ENCODE measurements around the gene ARSI.

Gene ARSI

GRCh38 chr5:150305557-150305956 lies 2.9 kb upstream of the ARSI start:
- TF ChIP-seq CTCF (IDR thresholded peaks at IDR 0.05; ENCODE audit: control insufficient read depth, insufficient read depth, low read depth, low read length, missing control alignments), result no peak
- DNase-seq (ENCODE audit: low read depth), result no peak
- no peak overlapping the region for H3K4me3 ChIP-seq (ENCODE audit: control insufficient read depth, low read depth, low read length)

- no peak for DNase-seq (ENCODE audit: low read depth)
- TF ChIP-seq CTCF (IDR thresholded peaks at IDR 0.05; ENCODE audit: control insufficient read depth, insufficient read depth, low read depth, low read length, missing control alignments), result no peak
- no peak overlapping the region for H3K4me3 ChIP-seq (ENCODE audit: control insufficient read depth, low read depth, low read length)
Observed at GRCh38 chr5:150305095-150305494, 2.4 kb upstream of the ARSI start.

GRCh38 chr5:150304481-150305081 lies 1.9 kb upstream of the ARSI start:
- DNase-seq (ENCODE audit: low read depth), result no peak
- no peak for TF ChIP-seq CTCF (IDR thresholded peaks at IDR 0.05; ENCODE audit: control insufficient read depth, insufficient read depth, low read depth, low read length, missing control alignments)
- H3K4me3 ChIP-seq (ENCODE audit: control insufficient read depth, low read depth, low read length), result no peak overlapping the region

GRCh38 chr5:150303660-150304386 lies 1.1 kb upstream of the ARSI start:
- H3K4me3 ChIP-seq (ENCODE audit: control insufficient read depth, low read depth, low read length), result no peak overlapping the region
- no peak for DNase-seq (ENCODE audit: low read depth)
- no peak for TF ChIP-seq CTCF (IDR thresholded peaks at IDR 0.05; ENCODE audit: control insufficient read depth, insufficient read depth, low read depth, low read length, missing control alignments)

GRCh38 chr5:150303070-150303615 lies 438 bp upstream of the ARSI start:
- TF ChIP-seq CTCF (IDR thresholded peaks at IDR 0.05; ENCODE audit: control insufficient read depth, insufficient read depth, low read depth, low read length, missing control alignments), result no peak
- no peak for DNase-seq (ENCODE audit: low read depth)
- no peak overlapping the region; the same call in 1 of the 2 replicates for H3K4me3 ChIP-seq (ENCODE audit: control insufficient read depth, low read depth, low read length)

GRCh38 chr5:150301901-150302300 lies 804 bp downstream of the ARSI start:
- DNase-seq (ENCODE audit: low read depth), result no peak
- peak overlapping the region; percentile 13; the same call in 1 of the 2 replicates for H3K4me3 ChIP-seq (ENCODE audit: control insufficient read depth, low read depth, low read length)

More at GRCh38 chr5:150301901-150302300, 804 bp downstream of the ARSI start:
- TF ChIP-seq CTCF (IDR thresholded peaks at IDR 0.05; ENCODE audit: control insufficient read depth, insufficient read depth, low read depth, low read length, missing control alignments), result no peak

Data from AG09309 (cell line).